HG03045 (cell line): ENCODE data around the gene BICC1.

ENCODE experiments used
- ATAC-seq: cut with Tn5 transposase; IDR thresholded peaks from one replicate; pipeline ENCODE4 v1.9.1; 2021; ENCODE audit warnings: mild to moderate bottlenecking, moderate library complexity; ENCODE audit not compliant: unreplicated experiment

Gene BICC1

DNA sequence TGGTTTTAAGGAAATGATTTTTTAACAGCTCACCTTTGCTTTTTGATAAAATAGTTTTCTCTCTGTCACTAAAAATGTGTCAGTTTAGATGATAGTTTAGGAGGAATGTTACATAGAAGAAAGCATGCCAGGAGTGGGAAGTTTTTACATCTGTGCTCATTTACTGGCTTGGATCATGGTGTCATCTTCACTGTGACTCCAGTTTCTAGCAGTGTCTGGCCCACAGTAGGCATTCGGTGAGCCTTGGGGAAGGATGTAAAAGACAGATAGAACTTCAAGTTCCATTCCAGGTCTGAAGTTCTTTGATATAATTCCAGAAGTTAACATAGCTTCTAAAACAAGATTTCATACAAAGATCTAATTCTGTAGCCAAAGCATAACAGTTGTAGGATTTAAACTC is 259.2 kb downstream of the BICC1 start:
- no peak for ATAC-seq

DNA sequence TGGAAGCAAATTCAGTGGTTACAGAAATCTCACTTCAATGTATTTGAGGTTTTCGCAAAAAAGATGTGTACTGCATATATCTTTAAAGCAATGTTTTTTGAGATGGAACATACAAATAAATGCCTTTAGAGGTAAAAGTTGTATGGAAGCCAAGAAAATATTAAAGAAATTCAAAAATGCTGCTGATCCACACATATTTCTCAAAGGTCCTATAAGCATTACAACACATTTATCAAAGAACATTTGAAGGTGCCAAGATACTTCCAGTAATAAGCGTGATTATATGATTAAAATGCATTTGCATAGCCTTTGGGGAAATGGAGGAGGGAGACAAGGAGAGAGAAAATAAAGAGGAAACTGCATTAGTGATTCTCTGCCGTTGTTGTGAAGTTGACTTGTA is 260.1 kb downstream of the BICC1 start:
- no peak for ATAC-seq

GRCh38 chr10:58773341-58773740 is 260.7 kb downstream of the BICC1 start:
- ATAC-seq: no peak

DNA sequence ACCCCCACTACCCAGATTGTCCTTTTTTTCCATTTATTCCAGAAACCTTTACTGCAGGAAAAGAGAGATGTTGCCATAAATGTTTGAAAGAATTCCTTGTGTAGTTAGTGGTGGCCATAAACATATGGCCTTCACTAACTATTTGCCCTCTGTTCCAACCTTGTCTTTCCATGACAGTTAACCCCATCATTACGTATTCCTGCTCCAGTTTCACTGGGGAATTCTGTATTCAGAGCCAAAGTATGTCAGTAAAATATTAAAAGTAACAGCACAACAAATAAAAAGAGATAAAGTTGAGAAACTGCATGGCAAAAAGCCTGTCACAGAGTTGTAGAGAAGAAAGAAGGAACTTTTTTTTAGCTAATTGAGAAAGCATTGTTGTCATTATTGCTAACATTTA is 261.3 kb downstream of the BICC1 start:
- ATAC-seq: no peak

GRCh38 chr10:58775960-58776567 is 263.4 kb downstream of the BICC1 start:
- no peak for ATAC-seq

GRCh38 chr10:58776568-58777318 is 264.1 kb downstream of the BICC1 start:
- no peak for ATAC-seq

DNA sequence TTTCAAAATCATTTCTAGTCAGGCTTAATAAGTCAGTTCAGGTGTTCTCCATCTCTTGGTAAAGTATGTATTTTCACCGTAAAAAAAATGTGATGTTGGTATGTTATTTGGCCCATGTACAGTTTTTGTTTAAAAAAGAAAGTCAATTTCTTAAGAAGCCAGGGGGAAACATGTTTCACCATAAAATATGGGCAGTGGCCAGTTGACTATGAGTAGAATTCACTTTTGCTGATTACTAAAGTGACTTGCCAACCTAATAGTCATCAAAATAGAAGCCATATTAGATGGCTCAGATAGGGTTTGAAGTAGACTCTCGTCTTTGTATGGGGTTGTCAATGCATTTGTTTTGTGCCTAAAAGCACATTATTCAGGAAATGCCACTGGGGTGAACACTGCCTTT is 266.3 kb downstream of the BICC1 start:
- ATAC-seq: no peak

GRCh38 chr10:58779594-58779993 is 266.9 kb downstream of the BICC1 start:
- no peak for ATAC-seq

GRCh38 chr10:58780476-58780875 is 267.8 kb downstream of the BICC1 start:
- no peak for ATAC-seq

DNA sequence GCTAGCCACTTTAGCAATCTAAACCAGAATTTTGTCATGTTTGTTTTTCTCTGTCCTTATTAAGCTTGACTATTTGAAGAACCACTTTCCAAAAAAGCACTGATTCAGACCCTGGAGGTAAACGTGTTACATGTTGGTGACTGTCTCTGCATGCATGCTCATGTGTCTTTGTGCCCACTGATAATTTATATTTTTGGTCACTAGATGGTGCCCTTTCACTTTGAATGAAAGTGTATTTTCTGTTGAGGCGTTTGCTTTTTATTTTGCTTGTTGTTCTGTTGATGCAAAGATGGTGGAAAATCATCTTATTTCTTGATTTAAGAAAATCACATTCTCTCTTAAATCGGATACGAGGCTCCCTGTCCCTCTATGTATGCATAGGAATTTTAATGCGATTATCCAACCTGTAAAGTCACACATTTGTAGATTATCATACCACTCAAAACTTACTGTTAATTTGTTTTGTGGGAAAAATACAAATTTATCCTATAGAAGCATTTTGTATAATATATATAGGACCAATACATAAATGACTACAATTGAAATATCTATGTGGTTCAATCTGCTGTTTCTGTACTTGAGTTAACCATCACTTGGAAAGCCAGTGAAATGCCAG is 269.3 kb downstream of the BICC1 start:
- ATAC-seq: no peak

DNA sequence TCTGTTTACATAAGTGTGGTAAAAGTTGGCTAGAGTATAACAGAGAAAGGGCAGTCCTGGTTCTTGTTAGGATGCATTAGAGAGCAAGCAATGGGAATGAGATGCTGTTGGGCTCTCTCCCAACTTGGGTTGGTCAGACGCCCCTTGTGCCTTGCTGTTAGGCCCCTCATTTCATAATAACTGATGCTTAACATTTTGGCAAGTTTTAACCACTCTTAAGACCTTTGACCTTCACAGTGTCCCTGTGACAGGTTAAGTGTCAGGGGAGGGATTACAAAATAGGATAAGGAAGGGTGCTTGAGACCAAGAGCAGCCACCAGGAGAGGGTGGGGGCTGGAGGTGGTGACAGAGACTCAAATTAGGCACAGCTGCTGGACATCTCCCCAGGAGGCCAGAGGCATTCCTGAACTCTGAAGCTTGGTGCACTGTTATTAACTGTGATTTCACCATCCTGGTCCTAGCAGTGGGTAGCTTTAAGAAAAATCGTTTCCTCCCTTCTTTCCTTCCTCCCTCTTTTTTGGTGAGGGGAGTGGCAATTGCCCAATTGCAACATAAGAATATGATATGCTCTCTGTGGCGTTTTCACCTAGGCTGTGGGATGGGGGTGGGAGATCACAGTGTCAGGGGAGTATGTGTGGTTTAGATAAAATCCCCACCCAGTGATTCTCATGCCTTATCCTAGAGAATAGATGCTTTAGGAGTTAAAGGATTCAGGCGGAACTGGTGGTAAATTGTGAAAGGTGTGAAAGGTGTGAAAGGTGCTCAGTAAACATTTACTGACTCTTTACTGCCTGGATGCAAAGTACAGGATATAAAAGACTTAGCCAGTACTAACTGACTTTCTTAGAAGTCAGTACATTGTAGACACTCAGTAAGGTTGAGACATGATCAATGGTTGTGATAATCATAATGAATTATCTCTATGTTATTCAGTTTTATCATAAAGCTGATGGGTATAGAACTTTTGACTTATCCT is 270.5 kb downstream of the BICC1 start:
- no peak for ATAC-seq

- no peak for ATAC-seq
Observed at GRCh38 chr10:58784361-58784760, 271.7 kb downstream of the BICC1 start.

DNA sequence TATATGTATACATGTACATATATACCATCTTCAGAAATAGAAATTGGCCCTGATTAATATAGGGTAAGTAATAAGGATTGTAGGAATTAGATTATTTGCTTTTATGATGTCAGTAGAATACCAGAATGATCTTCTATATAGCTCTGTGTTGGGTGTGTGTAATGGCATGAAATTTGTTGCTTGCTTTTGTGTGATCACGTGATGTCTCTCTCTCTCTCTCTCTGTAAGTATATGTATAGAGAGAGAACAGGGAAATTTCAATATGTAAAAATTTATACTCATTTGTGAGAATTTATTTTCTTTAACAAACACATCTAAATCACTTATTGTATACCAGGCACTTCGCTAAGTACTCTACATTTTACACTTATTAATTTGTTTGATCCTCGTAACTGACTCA is 272.7 kb downstream of the BICC1 start:
- no peak for ATAC-seq

DNA sequence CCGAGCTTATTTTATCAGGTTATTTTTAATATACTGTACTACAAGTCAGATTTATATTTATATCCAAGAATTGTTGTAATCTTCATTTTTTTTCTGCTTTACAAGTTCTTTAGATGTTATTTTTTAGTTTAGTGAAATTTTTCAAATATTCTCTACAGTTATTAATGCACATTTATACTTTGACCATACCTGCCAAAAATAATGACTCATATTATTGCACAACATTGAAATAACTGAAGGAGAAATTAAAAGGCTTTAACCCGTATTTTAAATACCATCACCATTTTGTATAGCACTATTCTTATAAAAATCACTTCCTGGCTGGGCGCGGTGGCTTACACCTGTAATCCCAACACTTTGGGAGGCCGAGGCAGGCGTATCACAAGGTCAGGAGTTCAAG is 278.5 kb downstream of the BICC1 start:
- ATAC-seq: no peak

GRCh38 chr10:58795560-58795959 is 282.9 kb downstream of the BICC1 start:
- no peak for ATAC-seq

DNA sequence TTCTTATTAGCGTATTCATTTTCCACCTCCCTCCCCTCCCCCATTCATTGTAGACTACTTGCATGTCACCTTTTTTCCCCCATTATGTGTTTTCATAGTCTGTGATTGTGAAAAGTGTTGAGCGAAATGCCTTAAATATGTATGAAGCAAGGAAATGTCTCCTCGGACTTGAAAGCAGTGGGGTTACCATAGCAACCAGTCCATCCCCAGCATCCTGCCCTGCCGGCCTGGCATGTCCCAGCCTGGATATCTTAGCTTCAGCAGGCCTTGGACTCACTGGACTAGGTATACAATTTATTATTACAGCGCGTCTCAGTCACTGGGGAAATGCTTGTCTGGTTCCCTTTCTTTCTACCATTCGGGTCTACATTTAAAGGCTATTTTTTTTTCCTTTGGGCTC is 283.6 kb downstream of the BICC1 start:
- ATAC-seq: no peak

DNA sequence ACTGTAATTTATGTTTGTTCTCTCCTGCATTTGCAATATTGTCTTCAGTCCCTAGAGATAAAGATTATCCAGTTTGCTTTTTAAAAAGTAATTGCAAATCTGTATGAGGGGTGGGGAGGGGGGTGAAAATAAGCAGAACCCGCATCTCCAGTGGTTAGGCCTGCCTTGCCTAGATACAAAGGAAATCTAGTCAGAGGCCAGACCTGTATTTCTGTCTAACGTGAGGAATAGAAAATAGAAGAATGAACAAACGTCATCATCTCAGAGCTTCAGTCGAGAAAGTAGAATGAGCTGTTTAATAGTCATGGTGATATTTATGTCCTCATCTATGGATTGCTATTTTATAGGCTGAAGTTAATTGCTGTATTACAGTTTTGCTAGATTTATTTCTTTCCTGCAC is 284.2 kb downstream of the BICC1 start:
- ATAC-seq: no peak

DNA sequence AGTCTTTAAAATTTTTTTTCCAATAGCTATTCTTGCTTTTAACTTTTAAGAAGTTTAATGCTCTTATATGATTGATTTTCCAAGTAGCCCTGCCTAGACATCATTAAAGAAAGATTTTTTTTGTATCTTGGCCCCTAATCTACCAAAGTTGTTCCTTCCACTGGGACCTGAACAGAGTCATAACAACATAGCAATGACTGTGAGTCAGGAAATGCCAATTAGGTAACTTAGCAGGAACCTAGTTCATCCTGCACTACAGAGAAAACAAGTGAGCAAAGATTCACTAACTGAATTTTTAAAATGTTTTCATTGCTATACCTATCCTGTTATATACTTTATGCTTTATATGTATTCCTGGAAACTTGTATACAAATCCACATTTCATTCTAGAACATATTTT is 284.7 kb downstream of the BICC1 start:
- ATAC-seq: no peak

- ATAC-seq: no peak
Observed at GRCh38 chr10:58802047-58802446, 289.4 kb downstream of the BICC1 start.

DNA sequence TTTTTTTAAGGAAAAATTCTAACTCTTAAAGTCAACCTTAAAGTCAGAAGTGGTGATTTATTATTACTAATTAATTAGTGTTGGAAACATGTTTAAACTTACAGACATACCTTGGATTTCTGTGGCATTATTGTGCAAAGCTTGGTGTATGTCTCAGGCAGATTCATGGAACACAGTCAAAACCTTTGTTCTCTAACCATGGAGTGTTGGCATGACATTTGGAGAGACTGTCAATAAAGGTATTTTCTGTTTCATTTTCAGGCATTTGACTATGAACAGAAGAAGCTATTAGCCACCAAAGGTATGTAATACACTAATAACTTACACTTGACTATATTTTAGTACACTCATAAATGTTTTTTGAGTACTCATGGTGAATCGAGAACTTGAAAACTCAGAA is 293.7 kb downstream of the BICC1 start:
- no peak for ATAC-seq

DNA sequence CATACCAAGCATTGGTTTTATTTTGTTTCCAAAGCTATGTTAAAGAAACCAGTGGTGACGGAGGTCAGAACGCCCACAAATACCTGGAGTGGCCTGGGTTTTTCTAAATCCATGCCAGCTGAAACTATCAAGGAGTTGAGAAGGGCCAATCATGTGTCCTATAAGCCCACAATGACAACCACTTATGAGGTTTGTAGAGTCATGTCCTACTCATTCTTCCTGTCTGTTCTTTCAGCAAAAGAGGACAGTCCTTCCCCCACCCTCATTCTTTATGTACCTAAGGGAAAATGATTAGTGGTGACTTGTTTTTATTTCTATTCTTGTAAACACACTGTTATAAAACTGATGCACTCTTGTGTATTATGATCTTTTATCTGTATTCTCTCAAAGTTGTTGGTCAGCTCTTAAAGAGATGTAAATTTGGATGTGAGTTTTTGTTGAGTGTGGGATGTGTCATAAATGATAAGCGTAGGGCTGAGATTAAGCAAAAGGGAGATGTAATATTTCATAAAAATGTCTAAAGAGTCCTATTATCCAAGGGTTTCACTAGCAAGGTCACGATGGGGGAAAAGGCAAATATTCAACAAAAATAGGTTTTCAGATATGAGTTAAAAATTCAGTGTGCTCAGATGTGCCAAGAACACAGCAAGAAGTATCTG is 294.4 kb downstream of the BICC1 start:
- no peak for ATAC-seq
